GM12878 (cell line): Measurements from ENCODE around the gene PYHIN1. TPM values are rescaled to one million over a fixed set of nuclear protein-coding genes. Genes with fewer than 3 reads are reported as not detected.

Source experiments
- BRCA1 ChIP-seq: IDR thresholded peaks from 2 replicates; pipeline ENCODE4 v1.6.1; 2011; ENCODE audit warnings: low read depth, low read length, improper control_type of control experiment
- CBX5 ChIP-seq: sonication (generic); IDR thresholded peaks from 2 replicates; pipeline ENCODE4 v1.6.1; 2016; ENCODE audit warnings: low read depth, moderate library complexity, mild to moderate bottlenecking, inconsistent platforms
- HSF1 ChIP-seq: fragments of 150-350 bp; IDR thresholded peaks from 2 replicates; pipeline ENCODE4 v1.6.1; 2014; ENCODE audit warnings: mild to moderate bottlenecking, low read depth, low read length
- NR2C2 ChIP-seq: IDR thresholded peaks from 2 replicates; pipeline ENCODE4 v1.6.1; 2011; ENCODE audit warnings: borderline replicate concordance, low read depth; ENCODE audit not compliant: control insufficient read depth, insufficient read length
- POLR2A ChIP-seq: IDR thresholded peaks from 2 replicates; pipeline ENCODE4 v1.6.1; 2011; ENCODE audit warnings: low read depth, mild to moderate bottlenecking, low read length
- POU2F2 ChIP-seq: IDR thresholded peaks from 3 replicates; pipeline ENCODE4 v1.6.1; 2011; ENCODE audit warnings: low read depth, mild to moderate bottlenecking, low read length, borderline replicate concordance
- RAD51 ChIP-seq: fragments of 450-650 bp; IDR thresholded peaks from 2 replicates; pipeline ENCODE4 v1.6.1; 2016; ENCODE audit warnings: moderate library complexity, mild to moderate bottlenecking, inconsistent platforms
- RBBP5 ChIP-seq: fragments of 200-600 bp; sonication (generic); conservative IDR thresholded peaks from 2 replicates; pipeline ENCODE4 v1.6.1; 2016
- SIN3A ChIP-seq: IDR thresholded peaks from 2 replicates; pipeline ENCODE4 v1.6.1; 2012; ENCODE audit warnings: low read depth, low read length, improper control_type of control experiment
- TARDBP ChIP-seq: IDR thresholded peaks from 2 replicates; pipeline ENCODE4 v1.6.1; 2016; ENCODE audit warnings: borderline replicate concordance
- ZBTB33 ChIP-seq: fragments of 450-650 bp; IDR thresholded peaks from 2 replicates; pipeline ENCODE4 v1.6.1; 2017; ENCODE audit warnings: mild to moderate bottlenecking
- polyA plus RNA-seq, 11 experiments: library from polyadenylated mRNA; depleted of rRNA in 4 of 11; unstranded in 6 of 11; stranded (reverse) in 5 of 11; fragments of >200 nt; fragmentation: Nextera tagmentation in 4 of 11; fragmentation: Illumina TruSeq in 1 of 11; extraction: Ambion mirVana in 4 of 11; extraction: Trizol in 1 of 11; gene quantifications; 1 replicate in 1 of 11; 2 replicates in 10 of 11; pipeline versions ENCODE4 v1.2.1 to v1.2.3, GENCODE V29; 2011 to 2016; ENCODE audit warnings: inconsistent platforms in 2 of 11, missing spikeins in 2 of 11, low read depth in 1 of 11
- total RNA-seq, 4 experiments: library from RNA; depleted of rRNA in 3 of 4; stranded (reverse); fragments of >200 nt in 3 of 4; fragmentation: Illumina TruSeq in 1 of 4; extraction: Trizol in 1 of 4; gene quantifications; 2 replicates each; pipeline versions ENCODE4 v1.2.1 to v1.2.3, GENCODE V29; 2013 to 2021
- TF ChIP-seq, protein P1 (sequence below): IDR thresholded peaks from 2 replicates; pipeline ENCODE4 v1.6.1; 2011; ENCODE audit warnings: borderline replicate concordance, low read depth, mild to moderate bottlenecking, moderate library complexity, mixed read lengths, low read length; ENCODE audit not compliant: insufficient read depth; ENCODE audit errors: extremely low read length

The PYHIN1 gene
- total and polyA plus RNA-seq, 10 of the 15 experiments (the other 5 are each of a cell fraction or from before 2014, with no cell fraction given), result 0.19 to 7.2 (median 0.38) TPM

- no peak for TF ChIP-seq RBBP5
- TF ChIP-seq RAD51, result no peak
- 0 out of 2 replicates have a peak, but pooled peaks have one; percentile 50 for TF ChIP-seq SIN3A
- peak; percentile 38; the same call in 1 of the 2 replicates for TF ChIP-seq POLR2A
- no peak for TF ChIP-seq CBX5
- TF ChIP-seq POU2F2, result peak; percentile 59; the same call in 1 of the 3 replicates
- no peak for TF ChIP-seq HSF1
- no peak for TF ChIP-seq ZBTB33
- no peak for TF ChIP-seq NR2C2
- no peak for TF ChIP-seq TARDBP
- TF ChIP-seq, protein P1, sequence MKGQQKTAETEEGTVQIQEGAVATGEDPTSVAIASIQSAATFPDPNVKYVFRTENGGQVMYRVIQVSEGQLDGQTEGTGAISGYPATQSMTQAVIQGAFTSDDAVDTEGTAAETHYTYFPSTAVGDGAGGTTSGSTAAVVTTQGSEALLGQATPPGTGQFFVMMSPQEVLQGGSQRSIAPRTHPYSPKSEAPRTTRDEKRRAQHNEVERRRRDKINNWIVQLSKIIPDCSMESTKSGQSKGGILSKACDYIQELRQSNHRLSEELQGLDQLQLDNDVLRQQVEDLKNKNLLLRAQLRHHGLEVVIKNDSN, result no peak
- TF ChIP-seq BRCA1, result no peak
Observed at GRCh38 chr1:159012495-159012894, 81.1 kb downstream of the PYHIN1 start (continued).
